HG03558 (cell line): ENCODE data around the gene MCMBP.
"Not testable (repeated sequence)": the region's sequence is repeated elsewhere in the genome, so short reads cannot be mapped to it uniquely, and the experiment has no call there.

ENCODE experiments used
- ATAC-seq: cut with Tn5 transposase; IDR thresholded peaks from one replicate; pipeline ENCODE4 v1.9.1; 2021; ENCODE audit warnings: moderate number of reproducible peaks; ENCODE audit not compliant: unreplicated experiment; ENCODE audit errors: extremely low read depth

MCMBP gene, protein sequence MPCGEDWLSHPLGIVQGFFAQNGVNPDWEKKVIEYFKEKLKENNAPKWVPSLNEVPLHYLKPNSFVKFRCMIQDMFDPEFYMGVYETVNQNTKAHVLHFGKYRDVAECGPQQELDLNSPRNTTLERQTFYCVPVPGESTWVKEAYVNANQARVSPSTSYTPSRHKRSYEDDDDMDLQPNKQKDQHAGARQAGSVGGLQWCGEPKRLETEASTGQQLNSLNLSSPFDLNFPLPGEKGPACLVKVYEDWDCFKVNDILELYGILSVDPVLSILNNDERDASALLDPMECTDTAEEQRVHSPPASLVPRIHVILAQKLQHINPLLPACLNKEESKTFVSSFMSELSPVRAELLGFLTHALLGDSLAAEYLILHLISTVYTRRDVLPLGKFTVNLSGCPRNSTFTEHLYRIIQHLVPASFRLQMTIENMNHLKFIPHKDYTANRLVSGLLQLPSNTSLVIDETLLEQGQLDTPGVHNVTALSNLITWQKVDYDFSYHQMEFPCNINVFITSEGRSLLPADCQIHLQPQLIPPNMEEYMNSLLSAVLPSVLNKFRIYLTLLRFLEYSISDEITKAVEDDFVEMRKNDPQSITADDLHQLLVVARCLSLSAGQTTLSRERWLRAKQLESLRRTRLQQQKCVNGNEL

DNA sequence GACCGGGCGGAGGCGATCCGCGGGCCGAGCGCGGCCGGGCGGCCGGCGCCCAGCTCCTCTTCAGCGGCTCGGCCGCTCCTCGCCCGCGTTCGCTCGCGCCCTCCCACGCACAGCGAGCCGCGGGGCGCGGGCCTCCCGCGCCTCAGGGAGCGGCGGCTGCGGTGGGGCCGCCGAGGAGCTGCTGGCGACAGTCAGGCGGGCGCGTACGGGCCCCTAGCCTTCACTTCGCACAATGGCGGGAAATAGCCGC lies at the start of gene MCMBP:
Gene MCMBP, minus strand, starts transcription at position 234 of the 250 bp plus-strand sequence. CDS start 259 bp downstream, outside the sequence.
- no peak for ATAC-seq

DNA sequence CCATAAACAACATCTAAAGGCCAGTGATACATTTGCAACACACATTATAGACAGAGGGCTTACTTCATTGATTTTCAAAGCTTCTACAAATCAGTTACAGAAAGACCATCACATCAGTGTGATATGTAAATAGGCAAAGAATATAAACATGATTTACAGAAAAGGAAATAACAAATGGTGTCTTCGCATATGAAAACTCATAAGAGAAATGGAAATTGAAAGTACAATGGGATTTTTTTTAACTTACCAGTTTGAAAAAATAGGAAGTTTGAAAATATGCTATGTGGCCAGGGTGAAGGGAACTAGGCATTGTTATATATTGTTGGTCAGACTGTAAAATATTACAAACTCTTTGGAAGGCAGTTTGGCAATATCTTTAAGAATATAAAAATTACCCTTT lies 47.2 kb upstream of the MCMBP start:
- ATAC-seq: no peak

DNA sequence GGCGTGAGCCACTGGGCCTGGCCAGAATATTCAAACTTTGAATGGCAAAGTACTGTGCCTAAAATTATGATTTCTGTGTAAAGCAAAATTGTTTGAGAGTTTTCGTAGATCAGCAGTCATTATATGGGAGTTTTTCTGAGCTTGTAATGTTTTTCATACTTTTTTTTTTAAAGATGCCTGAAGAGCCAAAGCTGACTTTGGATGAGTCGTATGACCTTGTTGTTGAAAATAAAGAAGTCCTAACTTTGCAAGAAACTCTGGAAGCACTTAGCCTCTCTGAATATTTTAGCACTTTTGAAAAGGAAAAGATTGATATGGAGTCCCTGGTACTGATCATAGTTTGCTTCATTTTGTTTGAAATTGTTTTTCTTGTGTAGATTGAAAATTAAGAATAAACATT lies 46.6 kb upstream of the MCMBP start:
- no peak for ATAC-seq

DNA sequence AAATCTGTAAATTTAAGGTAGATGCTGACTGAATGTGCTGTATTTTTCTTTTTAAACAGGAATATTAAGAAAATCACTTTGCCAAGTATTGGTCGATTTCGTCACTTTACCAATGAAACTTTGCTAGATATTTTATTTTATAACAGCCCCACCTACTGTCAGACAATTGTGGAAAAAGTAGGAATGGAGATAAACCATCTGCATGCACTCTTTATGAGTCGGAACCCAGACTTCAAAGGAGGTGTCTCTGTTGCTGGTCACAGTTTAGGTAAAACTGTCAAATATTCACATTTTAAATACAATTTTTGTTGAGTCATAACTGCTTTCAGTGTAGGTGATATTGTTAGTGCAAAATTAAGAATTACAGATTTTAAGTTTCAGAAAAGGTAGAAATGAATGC lies 45.1 kb upstream of the MCMBP start:
- ATAC-seq: no peak

DNA sequence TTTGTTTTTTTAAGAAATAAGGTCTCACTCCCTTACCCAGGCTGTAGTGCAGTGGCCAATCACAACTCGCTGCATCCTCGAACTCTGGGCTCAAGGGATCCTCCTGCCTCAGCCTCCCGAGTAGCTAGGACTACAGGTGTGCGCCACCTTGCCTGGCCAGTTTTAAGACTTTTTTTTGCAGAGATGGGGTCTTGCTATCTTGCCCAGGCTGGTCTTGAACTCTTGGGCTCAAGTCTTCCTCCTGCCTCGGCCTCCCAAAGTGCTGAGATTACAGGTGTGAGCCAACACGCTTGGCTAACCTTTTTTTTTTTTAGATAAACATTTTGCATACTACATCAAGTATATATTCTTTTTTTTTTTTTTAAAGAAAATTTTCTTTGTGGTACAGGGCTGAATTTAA lies 38.0 kb upstream of the MCMBP start:
- ATAC-seq: no peak

DNA sequence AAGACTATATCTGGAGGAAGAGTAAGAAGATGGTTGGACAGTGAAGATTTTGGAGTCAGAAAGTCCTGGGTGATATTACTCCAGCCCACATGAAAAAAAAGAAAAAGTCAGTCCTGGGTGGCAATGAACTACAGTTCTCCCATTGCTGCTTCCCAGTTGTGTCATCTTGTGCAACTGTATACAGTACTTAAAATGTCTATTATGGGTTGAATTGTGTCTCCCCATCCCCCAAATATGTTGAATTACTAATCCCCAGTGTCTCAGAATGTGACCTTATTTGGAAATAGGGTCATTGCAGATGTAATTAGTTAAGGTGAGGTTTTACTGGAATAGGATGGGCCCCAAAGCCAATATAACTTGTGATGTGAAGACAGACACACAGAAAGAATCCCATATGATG lies 35.5 kb upstream of the MCMBP start:
- no peak for ATAC-seq

DNA sequence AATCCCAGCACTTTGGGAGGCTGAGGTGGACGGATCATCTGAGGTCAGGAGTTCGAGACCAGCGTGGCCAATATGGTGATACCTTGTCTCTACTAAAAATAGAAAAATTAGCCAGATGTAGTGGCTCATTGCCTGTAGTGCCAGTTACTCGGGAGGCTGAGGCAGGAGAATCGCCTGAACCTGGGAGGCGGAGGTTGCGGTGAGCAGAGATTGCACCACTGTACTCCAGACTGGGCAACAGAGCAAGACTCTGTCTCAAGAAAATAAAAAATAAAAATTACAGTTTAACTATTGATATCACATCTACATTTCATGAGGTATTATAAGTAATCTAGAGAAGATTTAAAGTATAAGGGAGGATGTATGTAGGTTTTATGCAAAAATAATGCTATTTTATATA lies 35.1 kb upstream of the MCMBP start:
- ATAC-seq: not testable (repeated sequence)

DNA sequence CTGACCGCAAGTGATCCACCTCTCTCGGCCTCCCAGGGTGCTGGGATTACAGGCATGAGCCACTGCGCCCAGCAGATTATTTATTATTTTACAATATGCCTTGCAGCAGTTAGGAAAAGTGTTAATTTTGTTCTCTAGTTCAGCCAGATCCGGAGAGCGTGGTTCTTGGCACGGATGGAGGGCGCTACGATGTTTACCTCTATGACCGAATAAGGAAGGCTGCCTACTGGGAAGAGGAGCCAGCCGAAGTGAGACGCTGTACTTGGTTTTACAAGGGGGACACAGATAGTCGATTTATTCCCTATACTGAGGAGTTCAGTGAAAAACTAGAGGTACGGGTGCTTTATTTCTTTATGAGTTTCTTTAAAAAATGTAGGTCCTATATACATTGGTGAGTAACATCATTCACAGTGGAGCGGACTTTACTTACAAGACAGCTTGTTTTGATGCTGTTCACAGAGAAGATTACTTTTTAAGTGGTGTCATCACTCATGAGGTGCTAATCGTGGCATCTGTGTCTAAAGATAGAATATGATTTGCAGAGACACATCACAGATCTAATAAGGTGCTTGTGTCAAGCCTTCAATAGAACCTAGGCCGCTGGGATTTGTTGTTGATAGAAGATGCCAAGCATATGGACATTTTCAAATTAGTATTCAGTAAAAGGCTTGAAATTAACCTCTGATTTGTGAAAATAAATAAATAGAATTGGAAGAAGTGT lies 31.5 kb upstream of the MCMBP start:
- no peak for ATAC-seq

DNA sequence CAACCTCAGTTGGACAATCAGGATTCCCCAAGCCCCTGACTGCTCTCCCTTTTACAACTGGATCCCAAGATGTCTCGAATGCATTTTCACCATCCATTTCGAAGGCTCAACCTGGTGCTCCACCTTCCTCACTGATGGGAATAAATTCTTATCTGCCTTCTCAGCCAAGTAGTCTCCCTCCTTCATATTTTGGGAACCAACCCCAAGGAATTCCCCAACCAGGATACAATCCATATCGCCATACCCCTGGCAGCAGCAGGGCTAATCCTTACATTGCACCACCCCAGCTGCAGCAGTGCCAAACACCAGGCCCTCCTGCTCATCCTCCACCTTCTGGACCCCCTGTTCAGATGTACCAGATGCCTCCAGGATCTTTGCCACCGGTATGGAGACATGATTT lies 25.9 kb upstream of the MCMBP start:
- no peak for ATAC-seq

DNA sequence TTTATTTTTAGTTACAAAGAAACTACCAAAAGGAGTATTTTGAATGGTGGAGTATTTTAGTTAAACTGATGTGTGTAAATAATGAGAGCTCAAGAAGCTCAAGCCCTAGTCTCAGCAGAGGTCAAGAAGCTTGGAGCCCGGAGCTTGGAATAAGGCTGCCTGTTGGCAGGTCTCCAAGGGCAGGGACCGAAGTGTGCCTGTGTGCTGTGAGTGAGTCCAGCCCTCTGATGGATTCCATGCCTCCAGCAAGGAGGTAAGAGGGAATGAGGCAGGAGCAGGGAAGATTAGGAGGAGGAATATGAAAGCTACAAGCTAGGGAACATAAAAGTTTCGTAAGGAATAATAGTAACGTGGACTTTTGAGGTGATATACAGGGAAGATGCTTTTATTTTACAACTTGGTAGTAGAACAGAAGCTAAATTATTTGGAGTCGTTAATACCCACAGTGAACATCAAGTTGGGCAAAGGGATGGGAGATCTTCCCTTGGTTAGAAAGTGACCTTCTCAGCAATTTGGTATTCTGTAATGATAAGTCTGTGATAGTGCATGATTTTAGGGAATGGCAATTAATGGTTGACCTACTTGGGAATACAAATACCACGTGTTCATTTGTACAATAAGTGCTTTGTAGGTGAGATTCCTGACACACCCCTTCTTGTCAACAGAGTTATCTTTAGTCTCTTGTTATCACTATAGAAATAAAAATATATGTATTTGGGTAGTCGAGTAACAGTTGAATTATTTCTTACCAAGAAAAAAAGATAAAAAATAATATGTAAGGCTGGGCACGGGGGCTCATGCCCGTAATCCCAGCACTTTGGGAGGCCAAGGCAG lies 24.5 kb upstream of the MCMBP start:
- ATAC-seq: no peak

DNA sequence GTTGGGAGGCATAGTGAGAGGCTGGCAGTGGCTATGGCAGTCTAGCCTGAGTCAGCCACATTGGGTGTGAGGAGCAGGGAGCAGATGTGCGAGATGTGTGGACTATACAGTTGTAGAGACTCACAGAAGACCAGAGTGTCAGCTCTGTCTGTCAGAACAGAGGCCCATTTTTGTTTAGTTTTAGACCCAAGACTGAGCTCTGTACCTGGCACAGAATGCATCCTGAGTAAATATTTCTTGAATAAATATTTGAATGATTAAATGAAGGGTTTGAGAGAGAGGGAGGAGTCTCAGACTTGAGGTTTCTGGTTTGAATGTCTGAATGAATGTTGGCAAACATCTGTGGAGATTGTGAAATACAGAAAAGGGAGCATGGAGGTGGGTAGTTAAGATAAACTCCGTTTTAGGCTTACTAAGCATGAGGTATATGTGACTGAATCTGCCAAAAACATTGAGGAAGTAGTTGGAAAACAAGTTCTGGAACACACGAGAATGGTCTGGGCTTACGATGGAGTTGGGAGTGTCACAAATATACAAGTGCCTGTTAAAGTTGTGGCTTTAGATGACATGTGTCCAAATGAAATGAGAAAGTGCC lies 23.5 kb upstream of the MCMBP start:
- ATAC-seq: no peak

DNA sequence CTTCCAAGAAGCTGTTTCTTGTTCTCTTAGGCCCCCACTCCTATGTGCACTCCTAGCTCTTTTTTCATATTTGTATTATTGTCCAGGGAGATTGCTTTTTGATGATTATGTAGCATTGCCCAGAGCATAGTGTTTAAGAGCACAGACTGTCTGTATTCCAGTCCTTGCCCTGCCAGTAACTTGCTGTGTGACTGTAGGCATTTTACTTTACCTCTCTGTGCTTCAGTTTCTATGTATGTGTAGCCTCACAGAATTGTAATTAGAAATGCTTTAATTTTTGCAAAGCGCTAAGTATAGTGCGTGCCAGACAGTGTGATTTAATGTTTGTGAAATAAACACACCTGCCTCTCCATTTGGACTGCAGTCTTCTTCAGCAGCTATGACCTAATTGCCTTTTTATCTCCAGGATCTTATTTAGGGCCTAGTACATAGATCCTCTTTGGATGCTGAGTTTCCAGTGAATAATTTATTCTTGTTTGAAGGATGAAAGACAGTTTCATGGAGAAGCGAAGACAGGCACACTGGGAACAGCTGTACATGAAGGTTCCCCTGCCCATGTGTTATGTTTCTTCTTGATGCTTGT lies 21.3 kb upstream of the MCMBP start:
- ATAC-seq: no peak

DNA sequence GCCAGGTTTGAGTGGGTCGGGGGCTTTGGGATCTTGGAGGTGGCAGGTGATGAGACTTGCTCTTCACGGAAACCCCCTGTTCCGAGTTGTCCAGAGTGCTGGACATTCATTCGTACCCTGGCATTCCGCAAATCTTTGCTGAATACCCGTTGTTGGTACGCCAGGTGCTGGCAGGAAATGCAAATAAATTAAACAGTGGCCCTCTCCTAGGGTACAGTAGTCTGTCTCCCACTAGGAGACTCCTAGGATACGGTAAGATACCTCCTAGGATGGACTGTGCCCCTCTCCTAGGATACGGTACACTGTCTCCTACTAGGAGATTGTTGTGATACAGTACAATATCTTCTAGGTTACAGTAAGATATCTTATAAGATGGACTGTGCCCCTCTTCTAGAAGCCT lies 20.4 kb upstream of the MCMBP start:
- ATAC-seq: no peak

DNA sequence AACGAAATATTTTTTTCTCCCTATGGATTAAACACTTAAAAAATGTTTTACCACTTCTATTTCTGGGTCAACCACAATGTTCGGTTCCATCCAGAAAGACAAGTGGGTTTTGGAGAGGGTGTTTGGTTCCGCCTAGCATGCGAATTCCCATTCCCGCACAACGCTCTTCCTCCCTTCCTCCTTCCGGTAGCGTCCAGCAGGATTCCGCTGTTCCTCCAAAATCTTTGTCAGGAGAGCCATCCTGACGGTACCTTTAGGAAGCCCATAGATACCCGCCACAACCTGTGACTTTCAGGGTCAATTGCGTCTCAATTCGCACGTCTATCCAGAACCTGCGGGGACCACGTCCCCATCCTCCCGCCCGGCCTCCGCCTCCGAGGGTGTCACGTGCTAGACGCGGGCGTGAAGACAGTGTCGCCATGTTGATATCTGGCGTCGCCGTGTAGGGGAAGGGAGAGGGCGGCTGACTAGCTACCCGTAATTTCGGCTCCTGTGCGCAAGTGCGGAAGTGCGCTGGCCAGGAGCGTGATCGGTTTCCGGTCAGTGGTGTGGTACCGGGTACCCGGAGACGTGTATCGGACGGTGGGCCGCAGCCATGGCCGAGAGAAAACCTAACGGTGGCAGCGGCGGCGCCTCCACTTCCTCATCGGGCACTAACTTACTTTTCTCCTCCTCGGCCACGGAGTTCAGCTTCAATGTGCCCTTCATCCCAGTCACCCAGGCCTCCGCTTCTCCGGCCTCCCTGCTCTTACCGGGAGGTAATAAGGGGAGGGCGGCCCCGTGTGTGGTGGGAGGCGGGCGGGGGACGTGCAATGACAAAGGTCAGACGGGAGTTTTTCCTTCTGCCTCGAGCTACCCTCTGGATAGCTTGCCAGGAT lies 19.8 kb upstream of the MCMBP start, which contains the start of gene SEC23IP:
Gene SEC23IP, plus strand, starts transcription at position 543 of the 878 bp plus-strand sequence. Its CDS starts 53 bp downstream, at position 596.
- ATAC-seq: peak; percentile 98

DNA sequence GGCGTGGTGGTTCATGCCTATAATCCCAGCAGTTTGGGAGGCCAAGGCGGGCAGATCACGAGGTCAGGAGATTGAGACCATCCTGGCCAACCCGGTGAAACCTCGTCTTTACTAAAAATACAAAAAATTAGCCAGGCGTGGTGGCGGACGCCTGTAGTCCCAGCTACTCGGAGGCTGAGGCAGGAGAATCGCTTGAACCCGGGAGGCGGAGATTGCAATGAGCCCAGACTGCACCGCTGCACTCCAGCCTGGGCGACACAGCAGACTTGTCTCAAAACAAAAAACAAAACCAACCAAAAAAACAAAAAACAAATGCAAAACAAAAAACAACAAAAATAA lies 19.2 kb upstream of the MCMBP start:
- ATAC-seq: not testable (repeated sequence)

DNA sequence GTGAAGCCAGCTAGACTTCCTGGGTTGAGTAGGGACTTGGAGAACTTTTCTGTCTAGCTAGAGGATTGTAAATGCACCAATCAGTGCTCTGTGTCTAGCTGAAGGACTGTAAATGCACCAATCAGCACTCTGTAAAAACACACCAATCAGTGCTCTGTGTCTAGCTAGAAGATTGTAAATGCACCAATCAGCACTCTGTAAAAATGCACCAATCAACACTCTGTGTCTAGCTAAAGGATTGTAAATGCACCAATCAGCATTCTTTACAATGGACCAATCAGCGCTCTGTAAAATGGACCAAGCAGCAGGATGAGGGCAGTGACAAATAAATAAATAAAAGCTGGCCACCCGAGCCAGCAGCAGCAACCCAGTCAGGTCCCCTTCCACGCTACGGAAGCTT lies 17.7 kb upstream of the MCMBP start:
- not testable (repeated sequence) for ATAC-seq

DNA sequence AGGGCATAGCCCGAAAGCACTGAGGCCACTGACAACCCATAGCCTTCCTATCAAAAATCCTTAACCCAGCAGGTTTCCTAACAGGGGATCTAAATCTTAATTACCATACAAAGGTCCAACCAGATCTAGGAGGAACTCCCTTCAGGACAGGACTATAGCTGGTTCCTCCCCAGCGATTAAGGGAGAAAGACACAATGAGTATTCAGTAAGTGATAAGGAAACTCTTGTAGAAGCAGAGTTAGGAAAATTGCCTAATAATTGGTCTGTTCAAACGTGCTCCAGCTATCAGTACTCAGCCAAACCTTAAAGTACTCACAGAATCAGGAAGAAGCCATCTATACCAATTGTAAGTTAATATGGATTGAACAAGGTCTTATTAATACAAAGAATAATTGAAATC lies 16.6 kb upstream of the MCMBP start:
- ATAC-seq: not testable (repeated sequence)

DNA sequence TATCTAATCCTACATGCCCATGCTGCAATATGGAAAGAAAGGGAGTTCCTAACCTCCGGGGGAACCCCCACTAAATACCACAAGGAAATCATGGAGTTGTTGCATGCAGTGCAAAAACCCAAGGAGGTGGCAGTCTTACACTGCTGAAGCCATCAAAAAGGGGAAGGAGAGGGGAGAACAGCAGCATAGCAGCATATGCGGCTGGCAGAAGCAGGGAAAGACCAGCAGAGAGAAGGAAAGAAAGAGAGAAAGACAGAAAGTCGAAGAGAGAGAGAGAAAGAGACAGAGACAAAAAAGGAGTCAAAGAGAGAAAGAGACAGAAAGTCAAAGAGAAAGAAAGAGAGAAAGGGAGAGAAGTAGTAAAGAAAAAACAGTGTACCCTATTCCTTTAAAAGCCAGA lies 16.1 kb upstream of the MCMBP start:
- not testable (repeated sequence) for ATAC-seq

DNA sequence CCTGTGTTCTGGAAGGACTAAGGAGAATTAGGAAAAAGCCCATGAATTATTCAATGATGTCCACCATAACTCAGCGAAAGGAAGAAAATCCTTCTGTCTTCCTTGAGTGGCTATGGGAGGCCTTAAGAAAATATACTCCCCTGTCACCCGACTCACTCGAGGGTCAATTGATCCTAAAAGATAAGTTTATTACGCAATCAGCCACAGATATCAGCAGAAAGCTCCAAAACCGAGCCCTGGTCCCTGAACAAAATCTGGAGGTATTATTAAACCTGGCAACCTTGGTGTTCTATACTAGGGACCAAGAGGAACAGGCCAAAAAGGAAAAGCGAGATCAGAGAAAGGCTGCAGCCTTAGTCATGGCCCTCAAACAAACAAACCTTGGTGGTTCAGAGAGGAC lies 13.4 kb upstream of the MCMBP start:
- not testable (repeated sequence) for ATAC-seq
